Measurements from ENCODE around the gene MORF4L1. TPM values are rescaled to one million over a fixed set of nuclear protein-coding genes. Genes with fewer than 3 reads are reported as not detected.

The MORF4L1 gene
- total RNA-seq (2022; extraction: Qiagen RNA extraction) = 458 to 654 TPM (median 496 TPM) in 5 replicates

GRCh38 chr15:78872155-78872971, at the start of gene MORF4L1:
Gene MORF4L1 (plus strand): TSS chr15:78872890. CDS start chr15:78873018, 128 bp downstream.

GRCh38 chr15:78944669-78945407, 72.1 kb downstream of the MORF4L1 start, which contains the start of gene CTSH:
Gene CTSH (minus strand): TSS chr15:78945046. CDS start chr15:78944981, 65 bp downstream.

Other genes starting within 250 kb of the MORF4L1 start
- 0.96 to 1.3 TPM (median 1.0 TPM) in 5 replicates for gene CHRNB4, start 231.7 kb upstream of the MORF4L1 start, total RNA-seq (2022; extraction: Qiagen RNA extraction)
- 4.5 to 10.6 TPM (median 8.4 TPM) in 5 replicates for gene ADAMTS7, start 61.4 kb upstream of the MORF4L1 start, total RNA-seq (2022; extraction: Qiagen RNA extraction)
- gene CTSH, start 72.2 kb downstream of the MORF4L1 start, total RNA-seq (2022; extraction: Qiagen RNA extraction) = 43.9 to 47.1 TPM (median 45.9 TPM) in 5 replicates
- gene RASGRF1, start 217.9 kb downstream of the MORF4L1 start, total RNA-seq (2022; extraction: Qiagen RNA extraction) = 0.19 to 0.34 TPM (median 0.25 TPM) in 5 replicates